KMS-11 (cell line): ENCODE data around the gene NOS1AP.
A peak's percentile ranks its signal among the peaks of the same experiment; 100 is the strongest.
"Not testable (repeated sequence)": the region's sequence is repeated elsewhere in the genome, so short reads cannot be mapped to it uniquely, and the experiment has no call there.

Source experiments
- H2AFZ ChIP-seq: fragments of 200-600 bp; sonication (generic); 2 replicates; pipeline ENCODE4 v1.6.1; 2016; ENCODE audit warnings: antibody characterized with exemption, mixed run types, low read depth
- H3K27ac ChIP-seq: fragments of 200-600 bp; sonication (generic); 2 replicates; pipeline ENCODE4 v1.6.1; 2016; ENCODE audit warnings: mild to moderate bottlenecking, mixed run types
- H3K27me3 ChIP-seq: fragments of 200-600 bp; sonication (generic); 2 replicates; pipeline ENCODE4 v1.6.1; 2017; ENCODE audit warnings: mild to moderate bottlenecking, low read depth, mixed run types, moderate library complexity; ENCODE audit not compliant: insufficient read depth
- H3K36me3 ChIP-seq: fragments of 200-600 bp; sonication (generic); 2 replicates; pipeline ENCODE4 v1.6.1; 2017; ENCODE audit warnings: mild to moderate bottlenecking, mixed run types; ENCODE audit not compliant: insufficient read depth
- H3K4me1 ChIP-seq: fragments of 200-600 bp; sonication (generic); 2 replicates; pipeline ENCODE4 v1.6.1; 2016; ENCODE audit warnings: mild to moderate bottlenecking, low read depth, mixed run types; ENCODE audit not compliant: poor library complexity, severe bottlenecking
- H3K4me2 ChIP-seq: fragments of 200-600 bp; sonication (generic); 2 replicates; pipeline ENCODE4 v1.7.0; 2016; ENCODE audit warnings: mild to moderate bottlenecking, mixed run types
- H3K4me3 ChIP-seq: fragments of 200-600 bp; sonication (generic); IDR thresholded peaks from 2 replicates; pipeline ENCODE4 v1.6.1; 2017; ENCODE audit warnings: low read depth, low read length, mixed read lengths; ENCODE audit not compliant: insufficient read depth
- H3K79me2 ChIP-seq: fragments of 200-600 bp; sonication (generic); 2 replicates; pipeline ENCODE4 v1.6.1; 2016; ENCODE audit warnings: low read depth, mixed run types; ENCODE audit not compliant: insufficient read depth
- H3K9ac ChIP-seq: fragments of 200-600 bp; sonication (generic); 2 replicates; pipeline ENCODE4 v1.6.1; 2016; ENCODE audit warnings: mild to moderate bottlenecking, mixed run types
- H4K20me1 ChIP-seq: fragments of 200-600 bp; sonication (generic); 2 replicates; pipeline ENCODE4 v1.6.1; 2016; ENCODE audit warnings: mild to moderate bottlenecking, mixed run types; ENCODE audit not compliant: insufficient read depth
- TF ChIP-seq, protein P1 (sequence below): fragments of 200-600 bp; sonication (generic); conservative IDR thresholded peaks from 2 replicates; pipeline ENCODE4 v1.6.1; 2017; ENCODE audit warnings: low read depth, mild to moderate bottlenecking, antibody characterized with exemption, low read length, moderate library complexity, mixed read lengths

The NOS1AP gene

DNA sequence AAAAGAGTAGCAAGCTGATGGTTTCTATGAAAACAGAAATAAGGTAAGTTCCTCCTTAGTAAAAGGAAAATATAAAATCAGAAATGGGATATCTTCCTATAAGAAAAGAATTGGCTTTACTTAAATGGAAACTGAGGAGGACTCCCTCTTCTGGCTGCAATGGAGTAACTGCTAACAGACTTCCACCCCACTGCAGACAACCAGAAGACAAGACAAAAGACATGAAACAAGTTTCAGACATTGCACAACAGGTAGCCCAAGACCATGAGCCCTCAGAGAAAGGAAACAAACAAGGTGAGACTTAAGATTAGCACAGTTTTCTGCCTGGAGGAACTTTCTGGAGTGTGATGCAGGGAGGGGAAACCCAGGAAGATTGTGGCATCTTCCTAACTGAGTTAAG, 28.8 kb upstream of the NOS1AP start:
- H2AFZ ChIP-seq, result 0 out of 2 replicates have a peak overlapping the region, but pooled peaks have one; percentile 4
- H3K79me2 ChIP-seq, result no peaks in the 10 kb centered on the region
- no peaks in the 10 kb centered on the region for H3K36me3 ChIP-seq
- H3K9ac ChIP-seq, result no peak overlapping the region
- peak overlapping the region; percentile 15; the same call in 1 of the 2 replicates for H3K27ac ChIP-seq
- no peaks in the 10 kb centered on the region for H3K27me3 ChIP-seq
- H4K20me1 ChIP-seq, result no peaks in the 10 kb centered on the region
- peaks cover 47% of the 10 kb centered on the region for H3K4me1 ChIP-seq
- no peak overlapping the region for H3K4me3 ChIP-seq
- TF ChIP-seq, protein P1, sequence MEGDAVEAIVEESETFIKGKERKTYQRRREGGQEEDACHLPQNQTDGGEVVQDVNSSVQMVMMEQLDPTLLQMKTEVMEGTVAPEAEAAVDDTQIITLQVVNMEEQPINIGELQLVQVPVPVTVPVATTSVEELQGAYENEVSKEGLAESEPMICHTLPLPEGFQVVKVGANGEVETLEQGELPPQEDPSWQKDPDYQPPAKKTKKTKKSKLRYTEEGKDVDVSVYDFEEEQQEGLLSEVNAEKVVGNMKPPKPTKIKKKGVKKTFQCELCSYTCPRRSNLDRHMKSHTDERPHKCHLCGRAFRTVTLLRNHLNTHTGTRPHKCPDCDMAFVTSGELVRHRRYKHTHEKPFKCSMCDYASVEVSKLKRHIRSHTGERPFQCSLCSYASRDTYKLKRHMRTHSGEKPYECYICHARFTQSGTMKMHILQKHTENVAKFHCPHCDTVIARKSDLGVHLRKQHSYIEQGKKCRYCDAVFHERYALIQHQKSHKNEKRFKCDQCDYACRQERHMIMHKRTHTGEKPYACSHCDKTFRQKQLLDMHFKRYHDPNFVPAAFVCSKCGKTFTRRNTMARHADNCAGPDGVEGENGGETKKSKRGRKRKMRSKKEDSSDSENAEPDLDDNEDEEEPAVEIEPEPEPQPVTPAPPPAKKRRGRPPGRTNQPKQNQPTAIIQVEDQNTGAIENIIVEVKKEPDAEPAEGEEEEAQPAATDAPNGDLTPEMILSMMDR, result peak; percentile 84
- peak overlapping the region; percentile 22; the same call in 1 of the 2 replicates for H3K4me2 ChIP-seq

DNA sequence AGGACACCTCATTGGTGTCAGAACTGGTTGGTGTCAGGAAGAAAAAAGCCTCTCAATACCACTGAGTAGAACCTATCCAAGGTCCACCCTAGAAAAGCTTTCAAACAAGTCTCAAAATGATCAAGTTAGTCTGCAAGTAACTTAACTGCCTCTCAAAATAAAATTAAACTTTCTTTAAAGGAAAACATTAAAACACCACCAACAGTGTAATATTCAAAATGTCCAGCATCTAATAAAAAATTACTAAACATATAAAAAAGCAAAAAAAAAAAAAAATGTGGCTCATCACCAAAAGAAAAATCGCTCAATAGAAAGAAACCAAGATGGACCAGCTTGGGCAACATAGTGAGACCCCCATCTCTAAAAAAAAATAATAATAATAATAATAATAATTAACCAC, 27.1 kb upstream of the NOS1AP start:
- no peak overlapping the region for H3K4me3 ChIP-seq
- TF ChIP-seq, protein P1, result no peak

DNA sequence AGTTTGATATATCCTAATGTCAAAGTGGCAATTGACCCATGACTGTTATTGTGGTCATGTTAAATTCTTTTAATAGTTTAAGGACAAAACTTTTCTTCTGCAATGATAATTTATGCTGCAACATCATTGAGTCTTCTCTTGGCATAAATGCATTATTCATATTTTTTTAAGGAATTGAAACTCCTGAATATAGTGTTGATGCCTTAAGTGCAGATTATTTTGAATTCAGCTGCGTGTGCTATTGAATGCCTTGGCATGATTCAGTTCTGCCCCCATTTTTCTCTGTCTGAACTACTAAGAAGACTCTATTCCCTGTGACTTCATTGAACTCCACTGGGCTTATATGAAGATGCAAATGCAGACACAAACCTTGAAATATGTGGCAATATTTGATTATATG, 22.6 kb upstream of the NOS1AP start:
- Histone ChIP-seq H3K36me3 (no peaks in the 10 kb centered on the region), H3K27me3 (no peaks in the 10 kb centered on the region), H3K9ac (no peak overlapping the region), H3K4me1 (no peaks in the 10 kb centered on the region), H3K27ac (no peak overlapping the region), H3K4me3 (no peak overlapping the region), H3K79me2 (no peaks in the 10 kb centered on the region), H3K4me2 (no peak overlapping the region), H4K20me1 (no peaks in the 10 kb centered on the region), H2AFZ (no peak overlapping the region)
- TF ChIP-seq, protein P1, result no peak

More for the DNA sequence above, 27.1 kb upstream of the NOS1AP start:
- H2AFZ ChIP-seq, result no peak overlapping the region
- H3K9ac ChIP-seq, result no peak overlapping the region
- H3K27ac ChIP-seq, result no peak overlapping the region
- no peaks in the 10 kb centered on the region for H3K27me3 ChIP-seq
- H3K4me1 ChIP-seq, result peaks cover 31% of the 10 kb centered on the region
- H3K4me2 ChIP-seq, result no peak overlapping the region
- no peaks in the 10 kb centered on the region for H3K36me3 ChIP-seq
- H4K20me1 ChIP-seq, result no peaks in the 10 kb centered on the region
- no peaks in the 10 kb centered on the region for H3K79me2 ChIP-seq

DNA sequence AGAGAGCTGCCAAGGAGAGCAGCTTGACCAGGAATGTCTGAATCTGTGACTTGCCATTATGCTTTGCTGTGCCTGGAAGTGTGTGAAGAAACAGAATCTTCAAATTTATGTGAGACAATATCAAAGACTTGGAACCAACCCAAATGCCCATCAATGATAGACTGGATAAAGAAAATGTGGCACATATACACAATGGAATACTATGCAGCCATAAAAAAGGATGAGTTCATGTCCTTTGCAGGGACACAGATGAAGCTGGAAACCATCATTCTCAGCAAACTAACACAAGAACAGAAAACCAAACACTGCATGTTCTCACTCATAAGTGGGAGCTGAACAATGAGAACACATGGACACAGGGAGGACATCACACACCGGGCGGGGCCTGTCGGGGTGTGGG, 15.5 kb upstream of the NOS1AP start:
- H3K4me3 ChIP-seq, H3K79me2 ChIP-seq, H3K9ac ChIP-seq, H3K4me1 ChIP-seq, H3K4me2 ChIP-seq, H3K36me3 ChIP-seq, H3K27ac ChIP-seq, H2AFZ ChIP-seq, H4K20me1 ChIP-seq, H3K27me3 ChIP-seq: not testable (repeated sequence)

DNA sequence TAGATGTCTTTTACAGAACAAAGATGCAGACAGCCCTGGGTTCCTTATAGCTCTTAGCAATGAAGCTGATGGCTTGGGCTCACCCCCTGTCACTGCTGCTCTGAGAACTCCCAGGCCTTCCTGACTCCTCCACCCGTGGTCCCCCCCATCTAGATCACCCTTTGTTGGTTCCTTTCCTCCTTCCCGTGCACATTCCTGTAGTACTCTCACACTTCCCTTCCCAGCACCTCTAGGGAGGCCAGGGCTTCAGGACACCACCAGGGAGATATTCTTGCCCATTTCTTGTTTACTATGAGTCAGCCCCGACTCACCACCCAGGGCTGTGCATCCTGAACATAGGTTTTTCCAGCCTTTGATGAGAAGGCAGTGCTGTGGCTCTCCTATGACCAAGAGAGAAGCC, 14.4 kb upstream of the NOS1AP start:
- Histone ChIP-seq H3K4me1 (peaks cover 4% of the 10 kb centered on the region), H3K79me2 (no peaks in the 10 kb centered on the region), H3K4me3 (no peak overlapping the region), H3K27ac (no peak overlapping the region), H3K9ac (no peak overlapping the region), H2AFZ (no peak overlapping the region), H3K4me2 (no peak overlapping the region), H3K27me3 (no peaks in the 10 kb centered on the region), H3K36me3 (no peaks in the 10 kb centered on the region), H4K20me1 (no peaks in the 10 kb centered on the region)
- TF ChIP-seq, protein P1, result no peak
